Loucy (cell line): ENCODE measurements around the gene PTPN3.

Experiments
- H2AFZ ChIP-seq: fragments of 200-600 bp; sonication (generic); 2 replicates; pipeline ENCODE4 v1.6.0; 2016; ENCODE audit warnings: antibody characterized with exemption, mild to moderate bottlenecking, low read length, moderate library complexity
- H3F3A ChIP-seq: fragments of 200-600 bp; 2 replicates; pipeline ENCODE4 v1.6.0; 2016; ENCODE audit warnings: antibody characterized with exemption, low read depth, mild to moderate bottlenecking
- H3K27me3 ChIP-seq: fragments of 200-600 bp; sonication (generic); 2 replicates; pipeline ENCODE4 v1.6.1; 2014; ENCODE audit warnings: low read length, mild to moderate bottlenecking; ENCODE audit not compliant: insufficient read depth, poor library complexity, severe bottlenecking
- H3K36me3 ChIP-seq: fragments of 200-600 bp; sonication (generic); 2 replicates; pipeline ENCODE4 v1.6.1; 2016; ENCODE audit warnings: low read length; ENCODE audit not compliant: insufficient read depth
- H3K4me1 ChIP-seq: fragments of 200-600 bp; sonication (generic); 2 replicates; pipeline ENCODE4 v1.5.1; 2014; ENCODE audit warnings: low read length, mild to moderate bottlenecking; ENCODE audit not compliant: insufficient read depth, poor library complexity, severe bottlenecking
- H3K4me2 ChIP-seq: fragments of 200-600 bp; sonication (generic); 2 replicates; pipeline ENCODE4 v1.6.0; 2014; ENCODE audit warnings: antibody characterized with exemption, low read length, low read depth, mild to moderate bottlenecking; ENCODE audit not compliant: poor library complexity, severe bottlenecking
- H3K4me3 ChIP-seq: fragments of 200-600 bp; sonication (generic); 2 replicates; pipeline ENCODE4 v1.5.1; 2014; ENCODE audit warnings: low read length, mild to moderate bottlenecking, mixed read lengths; ENCODE audit not compliant: poor library complexity, severe bottlenecking
- H3K79me2 ChIP-seq: fragments of 200-600 bp; sonication (generic); 2 replicates; pipeline ENCODE4 v1.6.1; 2014; ENCODE audit warnings: low read length; ENCODE audit not compliant: insufficient read depth
- H3K9ac ChIP-seq: fragments of 200-600 bp; sonication (generic); 2 replicates; pipeline ENCODE4 v1.6.0; 2014; ENCODE audit warnings: mild to moderate bottlenecking, low read depth, low read length, moderate library complexity; ENCODE audit not compliant: poor library complexity, severe bottlenecking
- H3K9me2 ChIP-seq: fragments of 200-600 bp; sonication (generic); replicated peaks from 2 replicates; pipeline ENCODE4 v1.6.1; 2016; ENCODE audit warnings: low read depth, low read length, mixed read lengths
- H3K9me3 ChIP-seq: fragments of 200-600 bp; sonication (generic); 2 replicates; pipeline ENCODE4 v1.6.1; 2014; ENCODE audit warnings: mild to moderate bottlenecking, antibody characterized with exemption, low read length, low read depth; ENCODE audit not compliant: insufficient read depth
- H4K20me1 ChIP-seq: fragments of 200-600 bp; sonication (generic); 2 replicates; pipeline ENCODE4 v1.6.0; 2014; ENCODE audit warnings: antibody characterized with exemption, low read length, mild to moderate bottlenecking; ENCODE audit not compliant: insufficient read depth, poor library complexity, severe bottlenecking
- EZH2phosphoT487 ChIP-seq: fragments of 200-600 bp; IDR thresholded peaks from 2 replicates; pipeline ENCODE4 v1.6.1; 2018; ENCODE audit warnings: antibody characterized with exemption, mild to moderate bottlenecking, moderate library complexity, borderline replicate concordance
- TF ChIP-seq, protein P1 (sequence below): fragments of 200-600 bp; sonication (generic); conservative IDR thresholded peaks from 2 replicates; pipeline ENCODE4 v1.5.1; 2014; ENCODE audit warnings: mild to moderate bottlenecking, antibody characterized with exemption, low read length

PTPN3 gene

DNA sequence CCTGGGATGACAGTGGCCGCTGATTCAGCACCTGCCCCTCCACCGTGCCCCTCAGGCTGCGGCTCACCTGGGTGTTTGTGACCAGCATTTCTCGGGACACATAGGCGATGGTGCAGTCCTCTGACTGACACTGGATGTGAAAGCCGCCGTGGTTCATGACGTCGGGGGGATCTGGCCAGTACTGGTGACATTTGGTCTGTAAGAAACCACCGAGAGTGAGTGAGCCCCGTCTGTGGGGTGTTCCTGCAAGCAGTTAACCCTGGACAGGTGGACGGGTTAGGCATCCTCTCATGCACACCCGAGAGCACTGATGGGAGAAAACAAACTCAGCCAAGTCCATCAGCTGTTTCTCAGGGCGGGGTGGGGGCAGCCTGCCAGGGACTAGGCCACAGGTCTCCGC lies 114.8 kb downstream of the PTPN3 start:
- no peak overlapping the region for H3K4me2 ChIP-seq
- H3K9ac ChIP-seq: no peak overlapping the region
- H3K27me3 ChIP-seq: no peaks in the 10 kb centered on the region
- H3K4me1 ChIP-seq: no peaks in the 10 kb centered on the region
- H3K9me2 ChIP-seq: no peaks in the 10 kb centered on the region
- TF ChIP-seq, protein P1, sequence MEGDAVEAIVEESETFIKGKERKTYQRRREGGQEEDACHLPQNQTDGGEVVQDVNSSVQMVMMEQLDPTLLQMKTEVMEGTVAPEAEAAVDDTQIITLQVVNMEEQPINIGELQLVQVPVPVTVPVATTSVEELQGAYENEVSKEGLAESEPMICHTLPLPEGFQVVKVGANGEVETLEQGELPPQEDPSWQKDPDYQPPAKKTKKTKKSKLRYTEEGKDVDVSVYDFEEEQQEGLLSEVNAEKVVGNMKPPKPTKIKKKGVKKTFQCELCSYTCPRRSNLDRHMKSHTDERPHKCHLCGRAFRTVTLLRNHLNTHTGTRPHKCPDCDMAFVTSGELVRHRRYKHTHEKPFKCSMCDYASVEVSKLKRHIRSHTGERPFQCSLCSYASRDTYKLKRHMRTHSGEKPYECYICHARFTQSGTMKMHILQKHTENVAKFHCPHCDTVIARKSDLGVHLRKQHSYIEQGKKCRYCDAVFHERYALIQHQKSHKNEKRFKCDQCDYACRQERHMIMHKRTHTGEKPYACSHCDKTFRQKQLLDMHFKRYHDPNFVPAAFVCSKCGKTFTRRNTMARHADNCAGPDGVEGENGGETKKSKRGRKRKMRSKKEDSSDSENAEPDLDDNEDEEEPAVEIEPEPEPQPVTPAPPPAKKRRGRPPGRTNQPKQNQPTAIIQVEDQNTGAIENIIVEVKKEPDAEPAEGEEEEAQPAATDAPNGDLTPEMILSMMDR: no peak
- TF ChIP-seq EZH2phosphoT487: no peak
- no peaks in the 10 kb centered on the region for H3F3A ChIP-seq
- no peaks in the 10 kb centered on the region for H4K20me1 ChIP-seq
- no peak overlapping the region for H3K4me3 ChIP-seq
- no peak overlapping the region for H2AFZ ChIP-seq
- H3K36me3 ChIP-seq: no peaks in the 10 kb centered on the region
- no peaks in the 10 kb centered on the region; the same call in 1 of the 2 replicates for H3K9me3 ChIP-seq
- H3K79me2 ChIP-seq: no peaks in the 10 kb centered on the region

DNA sequence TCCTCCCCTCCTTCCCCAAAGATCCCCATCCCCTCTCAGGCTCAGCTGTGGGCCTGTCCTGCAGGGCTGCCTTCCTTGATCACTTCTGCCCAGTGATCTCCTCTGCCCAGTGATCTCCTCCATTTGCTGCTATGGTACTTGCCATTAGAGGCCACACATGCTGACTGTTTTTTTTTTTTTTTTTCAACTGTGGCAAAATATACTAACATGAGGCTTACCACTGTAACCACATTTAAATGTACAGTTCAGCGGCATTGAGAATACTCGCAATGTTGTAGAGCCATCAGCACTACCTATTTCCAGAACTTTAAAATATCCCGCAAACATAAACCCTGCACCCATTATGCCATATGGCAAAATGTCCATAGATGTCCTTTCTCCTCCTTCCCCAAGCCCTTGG lies 115.5 kb downstream of the PTPN3 start:
- no peaks in the 10 kb centered on the region for H3F3A ChIP-seq
- no peak overlapping the region for H3K4me3 ChIP-seq
- H3K79me2 ChIP-seq: no peaks in the 10 kb centered on the region
- no peaks in the 10 kb centered on the region for H4K20me1 ChIP-seq
- no peaks in the 10 kb centered on the region; the same call in 1 of the 2 replicates for H3K9me3 ChIP-seq
- H3K4me1 ChIP-seq: no peaks in the 10 kb centered on the region
- no peak overlapping the region for H2AFZ ChIP-seq
- TF ChIP-seq, protein P1: no peak
- TF ChIP-seq EZH2phosphoT487: no peak
- H3K27me3 ChIP-seq: no peaks in the 10 kb centered on the region
- no peak overlapping the region for H3K4me2 ChIP-seq
- H3K36me3 ChIP-seq: no peaks in the 10 kb centered on the region
- H3K9me2 ChIP-seq: no peaks in the 10 kb centered on the region
- H3K9ac ChIP-seq: no peak overlapping the region

DNA sequence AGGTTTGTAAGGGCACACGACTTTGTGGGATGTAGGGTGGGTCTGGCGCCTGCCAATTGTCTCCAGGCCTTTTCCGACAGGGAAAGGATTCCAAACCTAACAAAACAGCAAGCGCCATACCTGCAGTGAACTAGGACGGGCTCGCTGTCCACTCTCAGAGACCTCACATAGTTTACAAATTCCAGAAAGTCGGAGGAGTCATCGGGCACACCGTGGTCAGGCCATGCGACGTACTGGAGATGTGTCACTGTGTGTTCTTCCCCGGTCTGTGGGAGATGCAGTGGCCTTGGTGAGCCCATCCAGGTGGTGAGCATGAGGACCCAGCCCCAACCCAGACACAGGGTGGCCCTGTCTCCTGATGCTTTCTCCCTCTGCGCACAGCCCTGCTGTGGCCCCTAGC lies 115.9 kb downstream of the PTPN3 start:
- no peak overlapping the region for H3K4me2 ChIP-seq
- H3K36me3 ChIP-seq: no peaks in the 10 kb centered on the region

More for the DNA sequence above, 115.9 kb downstream of the PTPN3 start:
- Histone ChIP-seq H3K4me1 (no peaks in the 10 kb centered on the region), H3K9ac (no peak overlapping the region), H3K27me3 (no peaks in the 10 kb centered on the region), H3K9me3 (no peaks in the 10 kb centered on the region; the same call in 1 of the 2 replicates), H3K9me2 (no peaks in the 10 kb centered on the region), H3K4me3 (no peak overlapping the region), H3F3A (no peaks in the 10 kb centered on the region), H2AFZ (no peak overlapping the region), H3K79me2 (no peaks in the 10 kb centered on the region), H4K20me1 (no peaks in the 10 kb centered on the region)
- no peak for TF ChIP-seq EZH2phosphoT487
- TF ChIP-seq, protein P1: no peak
